GM19035 (cell line): Measurements from ENCODE around the gene PLXND1.

ENCODE experiments used
- ATAC-seq: cut with Tn5 transposase; IDR thresholded peaks from one replicate; pipeline ENCODE4 v1.9.1; 2021; ENCODE audit not compliant: unreplicated experiment

The PLXND1 gene

DNA sequence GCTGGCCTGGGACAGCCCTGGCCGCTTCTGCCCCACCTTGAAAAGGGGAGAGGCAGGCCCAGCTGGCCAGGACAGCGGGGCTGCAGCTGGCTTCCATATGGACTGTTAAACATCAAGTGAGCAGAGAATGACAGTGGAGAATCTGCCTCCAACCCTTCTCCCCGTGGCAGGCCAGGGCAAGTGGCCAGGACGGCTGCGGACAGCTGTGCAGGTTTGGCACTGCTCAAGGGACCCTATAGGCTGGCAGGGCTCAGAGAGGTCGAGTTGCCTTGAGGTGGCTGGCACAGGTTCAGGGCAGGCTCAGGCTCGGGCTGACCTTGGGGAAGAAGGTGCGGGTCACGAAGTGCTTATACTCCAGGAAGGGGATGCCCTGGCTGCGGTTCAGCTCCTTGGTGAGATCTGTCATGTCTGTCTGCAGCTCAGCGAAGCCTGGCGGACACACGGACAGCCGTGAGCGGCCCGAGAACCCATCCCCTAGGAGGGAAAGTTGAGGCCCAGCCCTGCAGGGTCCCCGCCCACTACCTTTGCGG is 39.2 kb downstream of the PLXND1 start:
- no peak for ATAC-seq

- ATAC-seq, result no peak
Observed at GRCh38 chr3:129565902-129566301, 40.6 kb downstream of the PLXND1 start.

DNA sequence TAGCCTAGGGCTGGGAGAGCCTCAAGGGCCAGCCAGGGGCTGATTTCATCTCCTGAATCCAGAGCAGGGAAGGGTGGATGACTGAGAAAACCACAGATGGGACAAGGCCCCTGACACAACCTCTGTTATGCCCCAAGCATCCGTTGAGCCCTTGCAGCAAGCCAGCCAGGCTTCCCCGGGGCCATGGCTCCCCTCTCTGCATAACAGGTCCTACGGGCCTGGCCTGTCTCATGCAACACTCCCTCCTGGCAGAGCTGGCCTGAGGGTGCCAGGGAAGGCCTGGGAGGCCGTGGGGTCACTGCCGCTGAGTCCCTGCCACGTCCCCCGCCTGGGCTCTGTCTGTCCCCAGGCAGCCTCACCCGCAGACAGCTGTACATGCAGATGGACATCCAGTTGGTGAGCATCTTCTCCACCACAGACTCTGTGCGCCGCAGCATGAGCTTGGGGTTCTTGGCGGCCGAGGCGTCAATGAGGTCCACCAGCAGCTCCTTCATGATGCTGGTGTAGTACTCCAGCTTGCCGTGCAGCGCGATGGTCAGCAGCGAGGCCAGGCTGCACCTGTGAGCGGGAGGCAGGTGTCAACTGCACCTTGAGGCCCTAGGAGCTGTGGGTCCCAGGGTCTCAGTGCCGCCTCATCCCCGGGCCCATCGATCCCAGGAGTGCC is 41.4 kb downstream of the PLXND1 start:
- no peak for ATAC-seq

DNA sequence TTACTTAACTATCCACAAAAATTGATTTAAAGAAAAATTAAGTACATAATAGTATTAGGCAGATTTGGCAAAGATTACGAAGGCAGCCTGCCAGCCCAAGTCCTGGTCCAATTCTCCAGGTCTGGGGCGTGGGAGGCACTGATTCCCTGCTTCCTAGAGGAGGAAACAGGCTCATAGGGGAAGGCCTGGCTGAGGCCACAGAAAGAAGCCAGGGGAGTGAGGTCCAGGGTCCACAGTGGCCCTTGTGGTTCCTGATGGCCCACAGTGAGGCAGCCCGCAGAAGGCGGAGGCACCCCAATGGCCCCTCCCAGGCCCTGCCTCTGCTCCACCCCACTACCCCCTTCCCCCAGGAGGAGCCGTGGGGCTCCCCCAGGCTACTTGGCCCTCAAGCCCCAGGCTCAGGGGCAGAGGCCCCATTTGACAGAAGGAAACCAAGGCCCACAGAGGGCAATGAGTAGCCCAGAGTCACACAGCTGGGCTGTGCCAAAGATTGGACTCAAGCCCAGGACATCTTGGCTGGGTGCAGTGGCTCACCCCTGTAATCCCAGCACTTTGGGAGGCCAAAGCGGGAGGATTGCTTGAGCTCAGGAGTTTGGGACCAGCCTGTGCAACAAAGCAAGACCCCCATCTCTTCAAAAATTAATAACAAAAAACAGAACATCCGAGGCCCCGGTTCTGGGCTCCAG is 42.5 kb downstream of the PLXND1 start:
- no peak for ATAC-seq

GRCh38 chr3:129563332-129563731 is 43.1 kb downstream of the PLXND1 start:
- no peak for ATAC-seq

DNA sequence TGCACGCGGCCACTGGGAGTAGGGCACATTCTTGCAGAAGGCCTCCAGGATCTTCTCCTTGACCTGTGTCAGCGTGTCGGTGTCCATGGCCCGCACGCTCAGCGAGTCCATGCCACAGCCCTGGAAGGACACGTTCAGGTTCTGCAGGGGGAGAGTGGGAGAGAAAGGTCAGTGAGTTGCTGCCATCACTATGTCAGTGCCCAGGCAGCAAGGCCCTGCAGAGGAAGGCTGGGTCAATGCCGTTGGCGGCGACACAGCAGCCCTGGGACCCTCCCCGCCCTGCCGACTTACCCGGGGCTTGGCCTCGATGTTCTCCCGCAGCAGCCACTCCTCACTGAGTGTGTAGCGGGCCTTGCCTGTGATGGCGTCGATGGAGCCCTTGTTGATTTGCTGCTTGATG is 43.7 kb downstream of the PLXND1 start:
- no peak for ATAC-seq

- no peak for ATAC-seq
Observed at GRCh38 chr3:129561619-129562248, 44.7 kb downstream of the PLXND1 start.

GRCh38 chr3:129560911-129561594 is 45.4 kb downstream of the PLXND1 start:
- ATAC-seq, result no peak

- no peak for ATAC-seq
Observed at GRCh38 chr3:129560269-129560787, 46.1 kb downstream of the PLXND1 start.

DNA sequence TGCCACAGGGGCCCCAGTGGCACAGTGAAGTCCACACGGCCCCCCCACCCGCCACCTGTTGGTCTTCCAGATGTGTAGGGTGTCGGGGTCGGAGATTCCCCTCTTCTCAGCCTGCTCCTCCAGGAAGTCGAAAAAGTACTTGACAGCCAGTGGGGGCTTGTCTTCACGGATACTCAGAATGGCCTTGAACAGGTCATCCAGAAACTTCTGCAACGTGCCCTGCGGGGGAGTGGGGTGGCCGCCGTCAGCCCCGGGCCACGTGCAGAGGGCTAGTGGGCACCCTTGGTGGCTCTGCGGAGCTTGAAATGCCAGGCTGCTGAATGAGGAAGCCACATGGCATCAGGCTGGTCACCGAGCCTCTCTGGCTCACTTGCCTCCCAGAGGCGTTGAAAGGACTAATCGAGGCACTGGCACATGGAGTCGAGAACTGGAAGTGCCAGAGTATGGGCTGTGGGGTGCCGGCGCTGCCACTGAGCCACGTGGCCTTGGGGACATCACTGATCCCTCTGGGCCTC is 46.9 kb downstream of the PLXND1 start:
- no peak for ATAC-seq

DNA sequence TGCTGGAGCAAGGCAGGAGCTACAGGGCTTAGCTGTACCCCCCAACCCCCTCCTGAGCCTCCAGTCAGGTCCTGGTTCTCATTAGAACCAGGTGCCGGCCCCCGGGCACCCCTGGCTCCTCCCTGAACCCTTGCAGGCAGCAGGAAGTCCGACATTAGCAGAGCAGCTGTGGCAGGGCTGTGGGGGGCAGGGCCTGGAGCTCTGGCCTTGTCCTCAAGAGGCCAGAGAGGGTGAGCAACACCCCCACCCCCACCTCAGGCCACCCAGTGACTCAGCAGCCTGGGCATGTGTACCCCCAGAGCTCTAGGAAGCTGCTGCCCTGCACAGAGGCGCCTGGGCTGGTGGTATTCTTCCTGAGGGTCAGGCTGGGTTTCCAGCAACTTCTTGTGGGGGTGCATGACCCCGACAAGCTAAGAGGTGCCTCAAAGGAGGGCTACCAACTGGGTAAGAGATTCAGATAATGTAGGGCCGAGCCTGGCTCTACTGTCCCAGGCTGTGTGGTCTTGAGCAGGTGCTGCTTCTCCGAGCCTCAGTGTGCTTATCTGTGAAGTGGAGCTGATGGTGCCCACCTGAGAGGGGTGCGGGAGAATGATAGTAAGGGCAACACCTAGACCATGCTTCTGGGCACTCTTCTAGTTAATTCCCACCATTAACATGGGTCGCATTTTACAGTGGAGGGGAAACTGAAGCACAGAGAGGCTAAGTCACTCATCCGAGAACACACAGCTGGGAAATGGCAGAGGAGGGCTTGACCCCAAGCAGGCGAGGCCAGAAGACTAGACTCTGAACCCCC is 47.5 kb downstream of the PLXND1 start:
- ATAC-seq, result no peak

DNA sequence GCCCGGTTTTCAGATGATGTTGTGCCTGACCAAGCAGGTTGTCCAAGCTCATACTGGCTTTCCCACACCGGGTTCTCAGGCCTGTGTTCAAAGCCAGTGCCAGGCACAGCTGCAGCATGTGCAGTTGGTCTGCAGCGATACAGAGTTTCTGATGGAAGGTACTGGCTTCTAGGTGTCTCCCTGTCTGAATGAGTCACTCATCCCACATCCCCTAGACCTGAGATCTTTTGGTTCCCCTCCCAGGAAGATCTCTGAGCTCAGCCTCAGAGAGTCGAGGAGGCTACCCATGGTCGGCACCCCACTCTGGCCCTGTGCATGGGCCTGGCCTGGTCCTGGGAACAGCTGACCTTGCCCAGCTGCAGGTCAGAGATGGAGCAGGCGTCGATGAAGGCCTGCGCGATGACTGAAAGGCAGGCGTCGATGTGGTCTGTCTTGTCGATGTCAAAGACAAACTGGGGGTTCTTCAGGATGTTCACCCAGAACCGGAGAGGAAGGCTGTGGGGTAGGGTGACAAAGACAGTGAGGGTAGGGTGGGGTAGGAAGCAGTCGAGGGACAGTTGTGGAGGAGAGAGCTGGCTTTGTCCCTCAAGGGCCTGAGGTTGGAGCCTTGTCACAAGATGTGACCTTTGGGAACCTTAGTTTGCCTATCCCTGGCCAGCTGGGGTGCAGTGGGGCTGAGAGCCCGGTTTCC is 48.2 kb downstream of the PLXND1 start:
- no peak for ATAC-seq

GRCh38 chr3:129557548-129557894 is 49.0 kb downstream of the PLXND1 start:
- no peak for ATAC-seq

- ATAC-seq, result no peak
Observed at GRCh38 chr3:129556890-129557547, 49.5 kb downstream of the PLXND1 start.

DNA sequence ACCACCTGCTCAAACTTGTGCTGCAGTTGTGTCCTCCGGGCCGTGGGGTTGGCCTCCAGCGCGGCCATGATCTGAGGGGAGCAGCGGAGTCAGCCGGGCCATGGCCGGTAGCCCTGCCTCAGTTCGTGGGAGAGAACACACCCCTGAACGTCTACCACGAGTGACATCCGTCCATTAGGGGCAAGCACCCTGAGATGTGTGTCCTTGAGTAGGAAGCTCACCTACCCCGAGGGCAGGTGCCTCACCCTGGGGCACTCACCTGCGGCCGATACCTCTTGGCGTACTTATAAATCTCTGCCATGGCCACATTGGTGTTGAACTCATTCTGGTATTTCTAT is 50.1 kb downstream of the PLXND1 start:
- ATAC-seq, result no peak

GRCh38 chr3:129555616-129556357 is 50.7 kb downstream of the PLXND1 start:
- ATAC-seq, result no peak

GRCh38 chr3:129555153-129555550 is 51.3 kb downstream of the PLXND1 start:
- ATAC-seq, result no peak

DNA sequence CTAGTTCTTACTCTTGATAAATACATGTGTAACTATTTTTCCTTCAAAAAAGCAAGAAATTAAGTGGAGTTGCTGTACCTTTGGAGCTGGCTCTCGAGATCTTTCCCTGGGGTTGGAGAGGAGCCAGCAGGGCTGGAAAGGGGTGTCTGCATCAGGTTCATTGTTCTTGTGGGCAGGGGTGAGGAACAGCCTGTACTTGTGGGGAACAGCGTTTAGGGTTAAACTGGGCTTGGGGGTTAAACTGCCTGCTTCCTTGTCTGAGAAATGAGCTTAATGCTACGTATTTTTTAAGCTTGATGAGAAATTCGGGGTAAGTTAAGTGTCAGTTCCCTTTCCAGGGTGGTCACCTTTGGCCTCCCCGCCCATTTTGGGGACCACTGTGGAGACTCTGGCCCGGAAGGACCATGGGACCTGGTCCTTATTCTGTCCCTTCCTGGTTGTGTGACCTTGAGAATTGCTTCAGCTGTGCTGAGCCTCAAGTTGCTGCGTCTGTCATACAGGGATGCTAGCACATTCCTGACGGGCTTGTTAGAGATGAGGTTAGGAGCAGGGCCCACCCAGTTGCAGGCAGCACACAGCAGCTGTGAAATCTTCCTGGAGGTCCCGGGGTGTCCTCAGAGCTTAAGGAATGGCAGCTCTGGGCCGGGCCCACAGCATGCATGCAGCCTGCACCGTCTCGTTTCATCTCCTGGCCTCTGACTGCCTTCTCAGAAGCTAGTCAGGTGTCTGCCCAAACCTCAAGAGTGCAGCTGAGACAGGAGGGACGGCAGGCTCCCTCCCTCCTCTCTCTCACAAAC is 51.9 kb downstream of the PLXND1 start:
- no peak for ATAC-seq
